Right atrium auricular region (tissue), 2 donors: ENCODE data around the gene RNF123. TPM values are rescaled to one million over a fixed set of nuclear protein-coding genes. Genes with fewer than 3 reads are reported as not detected.

Source experiments
- DNase-seq: peaks from one replicate; pipeline ENCODE4 v3.0.0-alpha.2; 2019; ENCODE audit warnings: low spot score
- H3K27ac ChIP-seq, 2 donors: fragments of 200-600 bp; sonication (generic); 1 replicate in 1 of 2; 2 replicates in 1 of 2; pipeline ENCODE4 v1.5.1; 2016 to 2019
- H3K27me3 ChIP-seq, 2 donors: fragments of 200-600 bp; sonication (generic); one replicate each; pipeline versions ENCODE4 v1.5.1 to v1.6.0; 2017 to 2019
- H3K36me3 ChIP-seq: fragments of 200-600 bp; sonication (generic); one replicate; pipeline ENCODE4 v1.5.1; 2016
- H3K4me1 ChIP-seq, 2 donors: fragments of 200-600 bp; sonication (generic); one replicate each; pipeline versions ENCODE4 v1.5.1 to v1.6.0; 2017 to 2019
- H3K4me3 ChIP-seq, 2 donors: fragments of 200-600 bp; sonication (generic); 1 replicate in 1 of 2; 2 replicates in 1 of 2; pipeline ENCODE4 v1.5.1; 2017 to 2019; ENCODE audit warnings: mild to moderate bottlenecking in 1 of 2, moderate library complexity in 1 of 2
- H3K9me3 ChIP-seq, 2 donors: fragments of 200-600 bp; sonication (generic); one replicate each; pipeline ENCODE4 v1.5.1; 2019
- total RNA-seq, 2 donors: library from RNA; depleted of rRNA; stranded (reverse); fragments of >200 nt; gene quantifications; one replicate each; pipeline ENCODE4 v1.1.0, GENCODE V29; 2016
- TF ChIP-seq, protein P1 (sequence below), 2 donors: fragments of 200-600 bp; sonication (generic); IDR thresholded peaks; one replicate each; pipeline ENCODE4 v1.5.1; 2019; ENCODE audit warnings: antibody characterized with exemption in 2 of 2

RNF123 gene
- total RNA-seq, 2 donors from 2014 or later = 29.1 to 29.8 TPM

DNA sequence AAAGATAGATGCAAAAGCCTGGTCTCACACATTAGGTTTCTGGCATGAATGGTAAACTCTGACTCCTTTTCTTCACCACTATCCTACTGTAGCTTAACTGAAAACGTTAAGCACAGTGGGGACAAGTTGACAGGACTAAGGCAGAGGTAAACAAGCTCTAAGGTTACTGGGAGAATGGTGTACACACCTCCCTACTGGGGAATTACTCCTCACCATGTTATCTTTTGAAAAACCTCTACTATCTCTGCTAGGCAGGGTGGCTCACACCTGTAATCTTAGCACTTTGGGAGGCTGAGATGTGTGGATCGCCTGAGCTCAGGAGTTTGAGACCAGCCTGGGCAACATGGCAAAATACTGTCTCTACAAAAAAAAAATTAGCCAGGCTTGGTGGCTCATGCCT is 67.8 kb downstream of the RNF123 start:
- Histone ChIP-seq H3K4me1 (peaks cover 0 to 8% of the 10 kb centered on the region in 2 donors), H3K9me3 (no peaks in the 10 kb centered on the region), H3K4me3 (no peak overlapping the region), H3K36me3 (no peaks in the 10 kb centered on the region), H3K27me3 (no peaks in the 10 kb centered on the region), H3K27ac (no peak overlapping the region)
- TF ChIP-seq, protein P1, sequence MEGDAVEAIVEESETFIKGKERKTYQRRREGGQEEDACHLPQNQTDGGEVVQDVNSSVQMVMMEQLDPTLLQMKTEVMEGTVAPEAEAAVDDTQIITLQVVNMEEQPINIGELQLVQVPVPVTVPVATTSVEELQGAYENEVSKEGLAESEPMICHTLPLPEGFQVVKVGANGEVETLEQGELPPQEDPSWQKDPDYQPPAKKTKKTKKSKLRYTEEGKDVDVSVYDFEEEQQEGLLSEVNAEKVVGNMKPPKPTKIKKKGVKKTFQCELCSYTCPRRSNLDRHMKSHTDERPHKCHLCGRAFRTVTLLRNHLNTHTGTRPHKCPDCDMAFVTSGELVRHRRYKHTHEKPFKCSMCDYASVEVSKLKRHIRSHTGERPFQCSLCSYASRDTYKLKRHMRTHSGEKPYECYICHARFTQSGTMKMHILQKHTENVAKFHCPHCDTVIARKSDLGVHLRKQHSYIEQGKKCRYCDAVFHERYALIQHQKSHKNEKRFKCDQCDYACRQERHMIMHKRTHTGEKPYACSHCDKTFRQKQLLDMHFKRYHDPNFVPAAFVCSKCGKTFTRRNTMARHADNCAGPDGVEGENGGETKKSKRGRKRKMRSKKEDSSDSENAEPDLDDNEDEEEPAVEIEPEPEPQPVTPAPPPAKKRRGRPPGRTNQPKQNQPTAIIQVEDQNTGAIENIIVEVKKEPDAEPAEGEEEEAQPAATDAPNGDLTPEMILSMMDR (IDR thresholded peaks at IDR 0.05) = no peak
- DNase-seq = peak; percentile 11

DNA sequence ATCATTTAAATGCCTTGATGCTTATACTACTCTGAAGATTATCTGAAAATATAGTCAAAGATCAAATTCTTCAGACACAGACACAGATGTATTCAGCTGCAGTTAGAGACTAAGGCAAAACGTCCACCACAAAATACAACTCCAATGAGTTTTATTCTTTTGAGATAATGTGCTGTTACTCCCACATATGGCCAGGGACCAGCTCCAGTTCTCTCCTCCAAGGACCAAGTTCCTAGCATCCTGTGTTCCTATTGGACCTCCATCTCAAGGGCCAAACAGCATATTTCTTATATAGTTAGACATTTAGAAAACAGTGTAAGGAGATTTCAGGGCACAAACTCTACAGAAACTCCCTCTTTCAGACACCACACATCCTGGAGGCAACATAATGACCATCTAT is 69.9 kb downstream of the RNF123 start:
- TF ChIP-seq, protein P1 (IDR thresholded peaks at IDR 0.05) = no peak
- H3K36me3 ChIP-seq = no peaks in the 10 kb centered on the region
- peak; percentile 9 for DNase-seq
- H3K27me3 ChIP-seq = no peaks in the 10 kb centered on the region
- no peaks in the 10 kb centered on the region for H3K9me3 ChIP-seq
- no peak overlapping the region for H3K4me3 ChIP-seq
- H3K27ac ChIP-seq = no peak overlapping the region
- peaks cover 0 to 1% of the 10 kb centered on the region in 2 donors for H3K4me1 ChIP-seq

DNA sequence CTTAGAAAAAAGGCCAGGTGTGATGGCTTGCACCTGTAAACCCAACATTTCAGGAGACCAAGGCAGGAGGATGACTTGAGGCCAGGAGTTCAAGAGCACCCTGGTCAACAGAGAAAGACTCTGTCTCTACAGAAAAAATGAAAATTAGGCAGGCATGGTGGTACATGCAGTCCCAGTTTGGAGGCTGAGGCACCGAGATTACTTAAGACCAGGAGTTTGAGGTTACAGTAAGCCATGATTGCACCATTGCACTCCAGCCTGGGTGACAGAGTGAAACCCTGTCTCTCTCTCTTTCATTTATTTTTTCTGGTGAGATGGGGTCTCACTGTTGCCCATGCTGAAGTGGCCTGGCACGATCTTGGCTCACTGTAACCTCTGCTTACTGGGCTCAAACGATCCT is 72.3 kb downstream of the RNF123 start:
- Histone ChIP-seq H3K9me3 (no peaks in the 10 kb centered on the region), H3K36me3 (no peaks in the 10 kb centered on the region), H3K27ac (no peak overlapping the region), H3K4me3 (no peak overlapping the region), H3K4me1 (no peaks in the 10 kb centered on the region), H3K27me3 (no peaks in the 10 kb centered on the region)
- TF ChIP-seq, protein P1 (IDR thresholded peaks at IDR 0.05) = no peak
- DNase-seq = peak; percentile 23

DNA sequence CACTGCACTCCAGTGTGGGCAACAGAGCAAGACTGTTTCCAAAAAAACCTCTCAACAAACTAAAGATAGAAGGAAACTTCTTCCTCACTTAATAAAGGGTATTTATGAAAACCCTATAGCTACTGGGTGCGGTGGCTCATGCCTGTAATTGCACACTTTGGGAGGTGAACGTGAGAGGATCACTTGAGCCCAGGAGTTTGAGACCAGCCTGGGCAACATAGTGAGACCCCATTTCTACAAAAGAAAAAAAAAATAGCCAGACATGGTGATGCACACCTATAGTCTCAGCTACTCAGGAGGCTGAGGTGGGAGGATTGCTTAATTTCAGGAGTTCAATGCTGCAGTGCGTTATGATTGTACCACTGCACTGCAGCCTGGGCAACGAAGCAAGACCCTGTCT is 74.6 kb downstream of the RNF123 start:
- Histone ChIP-seq H3K27ac (no peak overlapping the region), H3K27me3 (no peaks in the 10 kb centered on the region), H3K4me1 (no peaks in the 10 kb centered on the region), H3K4me3 (no peak overlapping the region), H3K9me3 (no peaks in the 10 kb centered on the region), H3K36me3 (no peaks in the 10 kb centered on the region)
- TF ChIP-seq, protein P1 (IDR thresholded peaks at IDR 0.05) = no peak
- DNase-seq = no peak

DNA sequence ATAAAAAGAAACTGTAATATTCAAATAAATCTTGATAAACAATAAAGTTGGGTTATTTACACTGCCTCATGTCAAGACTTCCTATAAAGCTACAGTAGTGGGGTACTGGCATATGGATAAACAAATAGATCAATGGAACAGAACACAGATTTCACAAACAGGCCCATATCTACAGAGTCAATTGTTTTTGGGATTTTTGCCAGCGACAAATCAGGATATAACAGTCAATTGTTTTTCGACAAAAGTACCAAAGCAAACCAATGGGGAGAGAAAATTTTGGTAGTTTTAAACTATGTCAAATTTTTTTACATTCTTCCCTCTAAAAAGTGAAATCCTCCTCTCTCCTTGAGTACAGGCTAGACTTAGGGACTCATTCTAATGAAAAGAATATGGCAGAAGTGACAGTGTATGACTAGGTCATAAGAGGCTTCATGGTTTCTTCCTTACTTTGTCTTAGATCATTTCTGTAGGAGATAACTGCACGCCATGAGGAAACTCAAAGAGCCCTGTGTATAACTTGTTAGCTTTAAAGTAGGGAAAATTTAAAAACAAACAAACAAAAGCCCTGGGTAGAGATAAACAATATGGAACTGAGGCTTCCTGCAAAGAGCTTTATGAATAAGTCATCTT is 80.0 kb downstream of the RNF123 start:
- Histone ChIP-seq H3K36me3 (no peaks in the 10 kb centered on the region), H3K4me3 (no peak overlapping the region), H3K9me3 (no peaks in the 10 kb centered on the region)

More for the DNA sequence above, 80.0 kb downstream of the RNF123 start:
- Histone ChIP-seq H3K27ac (no peak overlapping the region), H3K27me3 (no peaks in the 10 kb centered on the region), H3K4me1 (no peaks in the 10 kb centered on the region)
- DNase-seq = no peak
- TF ChIP-seq, protein P1 (IDR thresholded peaks at IDR 0.05) = no peak
